PC-3 (cell line): ENCODE data around the gene APBB2.

Experiments used
- EZH2 ChIP-seq: fragments of 300-600 bp; sonication (generic); IDR thresholded peaks from one replicate; pipeline ENCODE4 v1.6.1; 2017; ENCODE audit warnings: antibody characterized with exemption, mild to moderate bottlenecking, low read length; ENCODE audit not compliant: unreplicated experiment
- EZH2phosphoT487 ChIP-seq: fragments of 300-600 bp; sonication (generic); IDR thresholded peaks from 2 replicates; pipeline ENCODE4 v1.6.1; 2018; ENCODE audit warnings: mild to moderate bottlenecking, antibody characterized with exemption, low read length, borderline replicate concordance
- TF ChIP-seq, protein P1 (sequence below): fragments of 300-600 bp; sonication (generic); conservative IDR thresholded peaks from 2 replicates; pipeline ENCODE4 v1.5.1; 2017; ENCODE audit warnings: antibody characterized with exemption, low read depth, mild to moderate bottlenecking, low read length

DNA sequence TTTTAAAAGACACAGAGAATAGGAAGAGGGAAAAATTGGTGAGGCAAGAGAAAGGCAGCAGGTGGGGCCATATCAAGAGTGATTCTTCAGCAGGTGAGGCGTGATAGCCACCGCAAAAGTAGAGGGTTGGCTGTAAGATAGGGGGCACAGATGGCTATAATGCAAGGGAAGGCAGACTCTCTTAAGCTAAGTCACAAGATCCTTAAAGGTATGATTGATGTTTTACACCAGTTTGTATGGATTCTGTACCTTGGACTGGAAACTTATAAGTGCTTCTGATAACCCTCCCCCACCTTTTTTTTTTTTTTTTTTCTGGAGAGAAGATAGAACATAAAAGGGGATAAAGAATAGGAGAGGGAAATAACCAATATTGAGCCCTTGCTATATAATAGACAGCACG lies 424.6 kb downstream of the APBB2 start:
- TF ChIP-seq, protein P1, sequence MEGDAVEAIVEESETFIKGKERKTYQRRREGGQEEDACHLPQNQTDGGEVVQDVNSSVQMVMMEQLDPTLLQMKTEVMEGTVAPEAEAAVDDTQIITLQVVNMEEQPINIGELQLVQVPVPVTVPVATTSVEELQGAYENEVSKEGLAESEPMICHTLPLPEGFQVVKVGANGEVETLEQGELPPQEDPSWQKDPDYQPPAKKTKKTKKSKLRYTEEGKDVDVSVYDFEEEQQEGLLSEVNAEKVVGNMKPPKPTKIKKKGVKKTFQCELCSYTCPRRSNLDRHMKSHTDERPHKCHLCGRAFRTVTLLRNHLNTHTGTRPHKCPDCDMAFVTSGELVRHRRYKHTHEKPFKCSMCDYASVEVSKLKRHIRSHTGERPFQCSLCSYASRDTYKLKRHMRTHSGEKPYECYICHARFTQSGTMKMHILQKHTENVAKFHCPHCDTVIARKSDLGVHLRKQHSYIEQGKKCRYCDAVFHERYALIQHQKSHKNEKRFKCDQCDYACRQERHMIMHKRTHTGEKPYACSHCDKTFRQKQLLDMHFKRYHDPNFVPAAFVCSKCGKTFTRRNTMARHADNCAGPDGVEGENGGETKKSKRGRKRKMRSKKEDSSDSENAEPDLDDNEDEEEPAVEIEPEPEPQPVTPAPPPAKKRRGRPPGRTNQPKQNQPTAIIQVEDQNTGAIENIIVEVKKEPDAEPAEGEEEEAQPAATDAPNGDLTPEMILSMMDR = no peak
- TF ChIP-seq EZH2 (no peak), EZH2phosphoT487 (no peak)
